ENCODE results near the gene HEPH.
"Not testable (repeated sequence)": the region's sequence is repeated elsewhere in the genome, so short reads cannot be mapped to it uniquely, and the experiment has no call there.

HEPH gene, protein sequence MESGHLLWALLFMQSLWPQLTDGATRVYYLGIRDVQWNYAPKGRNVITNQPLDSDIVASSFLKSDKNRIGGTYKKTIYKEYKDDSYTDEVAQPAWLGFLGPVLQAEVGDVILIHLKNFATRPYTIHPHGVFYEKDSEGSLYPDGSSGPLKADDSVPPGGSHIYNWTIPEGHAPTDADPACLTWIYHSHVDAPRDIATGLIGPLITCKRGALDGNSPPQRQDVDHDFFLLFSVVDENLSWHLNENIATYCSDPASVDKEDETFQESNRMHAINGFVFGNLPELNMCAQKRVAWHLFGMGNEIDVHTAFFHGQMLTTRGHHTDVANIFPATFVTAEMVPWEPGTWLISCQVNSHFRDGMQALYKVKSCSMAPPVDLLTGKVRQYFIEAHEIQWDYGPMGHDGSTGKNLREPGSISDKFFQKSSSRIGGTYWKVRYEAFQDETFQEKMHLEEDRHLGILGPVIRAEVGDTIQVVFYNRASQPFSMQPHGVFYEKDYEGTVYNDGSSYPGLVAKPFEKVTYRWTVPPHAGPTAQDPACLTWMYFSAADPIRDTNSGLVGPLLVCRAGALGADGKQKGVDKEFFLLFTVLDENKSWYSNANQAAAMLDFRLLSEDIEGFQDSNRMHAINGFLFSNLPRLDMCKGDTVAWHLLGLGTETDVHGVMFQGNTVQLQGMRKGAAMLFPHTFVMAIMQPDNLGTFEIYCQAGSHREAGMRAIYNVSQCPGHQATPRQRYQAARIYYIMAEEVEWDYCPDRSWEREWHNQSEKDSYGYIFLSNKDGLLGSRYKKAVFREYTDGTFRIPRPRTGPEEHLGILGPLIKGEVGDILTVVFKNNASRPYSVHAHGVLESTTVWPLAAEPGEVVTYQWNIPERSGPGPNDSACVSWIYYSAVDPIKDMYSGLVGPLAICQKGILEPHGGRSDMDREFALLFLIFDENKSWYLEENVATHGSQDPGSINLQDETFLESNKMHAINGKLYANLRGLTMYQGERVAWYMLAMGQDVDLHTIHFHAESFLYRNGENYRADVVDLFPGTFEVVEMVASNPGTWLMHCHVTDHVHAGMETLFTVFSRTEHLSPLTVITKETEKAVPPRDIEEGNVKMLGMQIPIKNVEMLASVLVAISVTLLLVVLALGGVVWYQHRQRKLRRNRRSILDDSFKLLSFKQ

DNA sequence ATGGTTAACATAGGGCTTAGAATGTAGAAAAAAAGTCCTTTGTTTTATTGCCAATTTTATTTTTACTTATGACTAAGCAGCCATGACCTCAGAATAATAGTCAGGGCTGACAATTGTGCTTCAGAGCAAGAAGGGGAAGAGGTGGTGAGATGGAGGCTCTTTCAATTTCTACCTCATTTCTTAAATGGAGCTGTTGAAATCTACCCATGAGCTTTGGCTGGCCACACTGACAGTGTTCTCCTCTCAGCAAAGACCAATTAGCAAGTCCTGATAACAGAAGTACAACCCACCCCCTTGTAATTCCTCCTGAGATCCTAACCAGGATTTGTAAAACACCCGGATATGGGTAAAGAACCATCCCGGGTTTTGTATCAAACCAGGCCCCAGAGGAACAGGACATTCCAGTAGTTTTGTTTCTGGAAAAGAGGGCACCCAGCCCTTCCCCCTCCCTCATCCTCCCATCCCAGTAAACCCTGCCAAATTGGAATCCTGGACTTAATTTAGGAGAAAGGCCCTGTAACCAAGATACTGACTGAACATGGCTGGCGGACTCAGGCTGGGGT, at the start of gene HEPH:
Gene HEPH (plus strand): TSS at position 399 of the 563 bp plus-strand sequence. CDS start 6,324 bp downstream, outside the sequence.
- no peak for FAIRE-seq

DNA sequence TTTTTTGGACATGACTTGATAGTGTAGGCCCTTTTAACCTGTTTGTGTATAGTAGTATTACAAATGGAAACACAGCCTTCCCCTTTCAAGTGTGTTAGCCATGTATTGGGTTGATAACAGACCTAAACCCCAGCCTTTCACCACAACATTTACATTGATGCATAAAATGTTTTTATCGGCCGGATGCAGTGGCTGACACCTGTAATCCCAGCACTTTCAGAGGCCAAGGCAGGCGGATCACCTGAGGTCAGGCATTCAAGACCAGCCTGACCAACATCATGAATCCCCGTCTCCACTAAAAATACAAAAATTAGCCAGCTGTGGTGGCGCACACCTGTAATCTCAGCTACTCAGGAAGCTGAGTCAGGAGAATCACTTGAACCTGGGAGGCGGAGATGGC, 45.3 kb upstream of the HEPH start:
- not testable (repeated sequence) for FAIRE-seq

DNA sequence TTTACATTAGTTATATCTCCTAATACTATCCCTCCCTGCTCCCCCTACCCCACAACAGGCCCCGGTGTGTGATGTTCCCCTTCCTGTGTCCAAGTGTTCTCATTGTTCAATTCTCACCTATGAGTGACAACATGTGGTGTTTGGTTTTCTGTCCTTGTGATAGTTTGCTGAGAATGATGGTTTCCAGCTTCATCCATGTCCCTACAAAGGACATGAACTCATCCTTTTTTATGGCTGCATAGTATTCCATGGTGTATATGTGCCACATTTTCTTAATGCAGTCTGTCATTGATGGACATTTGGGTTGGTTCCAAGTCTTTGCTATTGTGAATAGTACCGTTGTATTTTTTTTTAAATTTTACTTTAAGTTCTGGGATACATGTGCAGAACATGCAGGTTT, 42.7 kb upstream of the HEPH start:
- FAIRE-seq = not testable (repeated sequence)

DNA sequence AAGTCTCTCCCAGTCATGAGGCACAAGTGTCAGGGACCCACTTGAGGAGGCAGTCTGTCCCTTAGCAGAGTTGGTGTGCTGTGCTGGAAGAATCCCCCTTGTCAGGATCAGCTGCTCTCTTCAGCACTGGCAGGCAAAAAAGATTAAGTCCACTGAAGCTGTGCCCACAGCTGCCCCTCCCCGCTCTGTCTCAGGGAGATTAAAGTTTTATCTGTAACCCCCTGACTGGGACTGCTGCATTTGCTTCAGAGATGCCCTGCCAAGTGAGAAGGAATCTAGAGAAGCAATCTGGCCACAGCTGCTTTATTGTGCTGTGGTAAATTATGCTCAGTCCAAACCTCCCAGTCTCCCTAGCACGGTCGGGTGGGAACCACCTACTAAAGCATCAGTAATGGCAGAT, 37.4 kb upstream of the HEPH start:
- FAIRE-seq = no peak

DNA sequence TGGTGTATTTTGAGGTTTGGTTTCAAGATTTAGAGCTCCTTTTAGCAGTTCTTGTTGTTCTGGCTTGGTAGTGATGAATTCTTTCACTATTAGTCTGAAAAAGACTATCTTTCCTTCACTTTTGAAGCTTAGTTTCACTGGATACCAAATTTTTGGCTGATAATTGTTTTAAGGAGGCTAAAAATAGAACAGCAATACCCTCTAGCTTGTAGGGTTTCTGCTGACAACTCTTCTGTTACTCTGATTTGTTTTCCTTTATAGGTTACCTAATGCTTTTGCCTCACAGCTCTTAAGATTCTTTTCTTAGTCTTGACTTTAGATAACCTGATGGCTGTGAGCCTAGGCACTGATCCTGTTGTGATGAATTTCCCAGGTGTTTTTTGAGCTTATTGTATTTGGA, 33.6 kb upstream of the HEPH start:
- no peak for FAIRE-seq

DNA sequence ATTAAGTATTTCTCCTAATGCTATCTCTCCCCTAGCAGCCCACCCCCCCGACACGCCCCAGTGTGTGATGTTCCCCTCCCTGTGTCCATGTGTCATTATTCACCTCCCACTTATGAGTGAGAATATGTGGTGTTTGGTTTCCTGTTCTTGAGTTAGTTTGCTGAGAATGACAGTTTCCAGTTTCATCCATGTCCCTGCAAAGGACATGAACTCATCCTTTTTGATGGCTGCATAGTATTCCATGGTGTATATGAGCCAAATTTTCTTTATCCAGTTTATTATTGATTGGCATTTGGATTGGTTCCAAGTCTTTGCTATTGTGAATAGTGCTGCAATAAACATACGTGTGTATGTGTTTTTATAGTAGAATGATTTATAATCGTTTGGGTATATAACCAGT, 28.8 kb upstream of the HEPH start:
- not testable (repeated sequence) for FAIRE-seq

DNA sequence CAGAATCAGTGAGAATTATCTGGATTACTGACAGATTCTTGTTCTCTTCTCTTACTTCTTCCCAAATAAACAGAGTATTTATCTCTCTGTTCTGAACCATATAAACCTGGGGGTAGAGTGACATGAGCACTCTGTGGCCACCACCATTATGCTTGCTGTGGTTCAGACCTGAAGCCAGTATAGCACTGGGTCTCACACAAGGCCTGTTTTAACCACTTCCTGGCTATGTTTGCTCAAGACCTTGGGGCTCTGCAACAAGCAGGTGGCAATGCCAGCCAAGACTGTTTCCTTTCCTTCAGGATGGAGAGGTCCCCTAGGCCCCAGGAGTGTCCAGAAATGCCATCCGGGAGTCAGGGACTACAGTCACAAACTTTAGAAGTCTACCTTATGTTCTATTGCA, 21.7 kb upstream of the HEPH start:
- FAIRE-seq = no peak

DNA sequence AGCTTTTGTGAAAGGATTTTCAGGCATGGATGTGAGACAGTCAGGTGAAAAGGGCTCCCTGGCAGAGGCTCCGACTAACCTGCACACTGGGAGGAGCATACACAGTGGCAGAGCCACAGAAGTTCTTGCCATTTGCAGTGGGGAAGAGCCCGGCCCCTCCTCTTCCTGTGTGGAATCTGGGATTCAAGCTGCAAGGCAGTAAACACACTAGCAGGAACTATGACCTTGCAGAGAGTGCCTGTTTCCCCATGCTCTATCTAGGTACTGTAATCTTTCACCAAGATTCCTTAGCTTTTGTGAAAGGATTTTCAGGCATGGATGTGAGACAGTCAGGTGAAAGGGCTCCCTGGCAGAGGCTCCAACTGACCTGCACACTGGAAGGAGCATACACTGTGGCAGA, 19.8 kb upstream of the HEPH start:
- FAIRE-seq = no peak

DNA sequence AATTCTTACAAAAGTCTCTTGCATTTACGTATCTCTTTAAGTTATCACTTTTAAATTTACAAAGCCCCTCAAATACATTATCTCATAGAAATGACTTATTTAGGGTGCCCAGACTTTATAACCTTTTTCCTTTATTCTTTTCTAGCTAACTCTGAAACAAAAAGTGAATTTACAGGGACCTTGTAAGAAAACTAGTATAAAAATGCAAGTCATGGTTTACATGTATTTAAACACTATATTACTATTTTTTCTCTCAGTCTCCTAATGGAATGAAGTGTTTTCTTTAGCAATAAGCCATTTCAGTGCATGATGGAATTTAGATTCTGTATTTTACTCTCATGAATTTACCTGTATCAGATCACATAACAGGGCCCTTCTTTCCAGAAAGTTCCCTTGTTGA, 14.5 kb upstream of the HEPH start:
- no peak for FAIRE-seq

DNA sequence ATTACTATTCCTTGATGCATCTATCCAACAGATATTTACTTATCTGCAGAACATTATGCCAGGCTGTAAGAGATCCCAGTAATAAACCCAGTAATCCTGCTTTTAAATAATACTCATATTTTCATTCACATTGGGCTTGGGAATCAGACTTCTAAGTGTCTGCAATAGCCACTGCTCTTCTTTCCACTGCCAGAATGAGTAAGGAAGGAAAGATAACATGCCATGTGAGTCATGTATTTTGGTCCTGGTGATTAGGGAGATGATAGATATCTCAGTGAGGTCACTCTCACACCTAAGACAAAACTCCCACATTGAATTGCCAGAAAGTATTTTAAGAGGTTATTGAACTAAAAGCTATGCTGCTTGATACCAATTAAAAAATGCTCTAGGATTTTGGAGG, 13.9 kb upstream of the HEPH start:
- FAIRE-seq = no peak

DNA sequence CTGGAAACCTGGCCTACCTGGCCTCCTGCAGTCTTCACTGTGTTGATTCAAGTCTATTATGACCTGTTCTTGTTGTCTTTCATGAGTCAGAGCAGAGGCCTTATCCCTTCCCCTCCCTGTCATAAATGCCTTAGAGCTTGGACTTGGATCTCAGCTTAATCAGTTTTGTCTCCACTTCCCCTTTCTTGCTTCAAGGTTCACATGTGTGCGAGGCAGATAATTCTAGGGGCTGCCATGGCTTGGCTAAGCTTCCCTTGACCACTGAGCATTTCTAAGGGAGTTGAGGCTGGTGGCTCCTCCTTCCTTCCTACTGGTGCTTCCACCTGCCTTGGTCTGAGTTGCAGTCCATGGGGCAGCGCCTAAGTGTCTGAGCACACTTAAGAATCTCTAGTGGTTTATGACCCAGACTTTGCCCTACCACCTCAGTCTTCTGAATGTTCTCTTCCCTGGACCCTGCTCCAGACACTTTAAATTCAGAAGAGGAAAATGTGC, 1.7 kb upstream of the HEPH start:
- no peak for FAIRE-seq

DNA sequence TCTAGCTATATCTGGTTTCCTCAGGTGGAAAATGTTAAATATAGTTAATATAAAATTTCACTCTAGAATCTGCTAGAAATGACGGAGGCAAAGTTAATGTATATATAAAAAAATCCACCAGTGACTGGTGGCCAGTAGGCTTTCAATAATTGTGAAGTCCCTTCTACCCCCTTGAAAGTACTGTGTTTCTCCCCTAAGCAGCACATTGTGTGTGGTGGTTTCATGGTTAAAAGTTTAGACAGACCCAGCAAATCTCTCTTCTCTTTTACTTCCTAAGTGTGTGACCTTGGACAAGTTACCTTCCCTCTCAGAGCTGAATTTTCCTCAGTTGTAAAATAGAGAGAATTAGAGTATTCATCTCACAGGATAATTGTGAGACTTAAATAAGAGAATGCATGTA, 600 bp upstream of the HEPH start:
- no peak for FAIRE-seq

DNA sequence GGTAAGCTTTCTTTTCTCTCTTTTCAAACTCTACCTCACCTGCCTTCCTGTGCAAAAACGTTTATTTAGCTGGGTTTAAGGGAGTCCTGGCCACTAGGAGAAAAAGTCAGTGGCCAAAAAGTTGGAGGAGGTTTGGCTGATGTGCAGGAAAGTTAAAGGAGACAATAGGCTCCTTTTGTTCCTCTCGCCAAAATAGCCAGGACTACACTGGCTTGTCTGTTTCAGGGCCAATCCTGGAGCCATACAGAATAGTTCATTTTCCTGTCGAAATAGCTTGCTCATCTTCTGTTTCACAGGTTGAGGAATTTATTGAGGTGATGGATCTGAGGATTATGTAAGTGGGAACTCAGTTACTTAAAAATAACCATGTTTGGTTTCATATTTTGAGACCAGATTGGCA, 423 bp downstream of the HEPH start:
- no peak for FAIRE-seq

DNA sequence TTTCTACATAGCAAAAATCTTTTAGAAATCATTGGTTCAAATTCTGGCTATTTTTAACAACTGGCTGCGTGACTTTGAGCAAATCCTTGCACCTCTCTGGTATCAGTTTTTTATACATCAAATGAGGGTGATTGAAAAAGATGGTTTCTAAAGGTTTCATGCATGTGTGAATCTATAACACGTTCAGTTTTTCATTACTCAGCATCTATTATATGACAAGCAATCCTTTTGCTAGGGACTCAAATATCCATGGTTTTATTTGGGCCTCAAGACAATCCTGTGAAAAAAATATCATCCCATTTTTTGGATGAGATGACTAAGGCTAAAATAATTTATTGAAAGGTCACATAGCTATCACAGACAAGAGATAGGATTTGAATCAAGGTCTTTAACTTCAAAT, 884 bp downstream of the HEPH start:
- FAIRE-seq = no peak

DNA sequence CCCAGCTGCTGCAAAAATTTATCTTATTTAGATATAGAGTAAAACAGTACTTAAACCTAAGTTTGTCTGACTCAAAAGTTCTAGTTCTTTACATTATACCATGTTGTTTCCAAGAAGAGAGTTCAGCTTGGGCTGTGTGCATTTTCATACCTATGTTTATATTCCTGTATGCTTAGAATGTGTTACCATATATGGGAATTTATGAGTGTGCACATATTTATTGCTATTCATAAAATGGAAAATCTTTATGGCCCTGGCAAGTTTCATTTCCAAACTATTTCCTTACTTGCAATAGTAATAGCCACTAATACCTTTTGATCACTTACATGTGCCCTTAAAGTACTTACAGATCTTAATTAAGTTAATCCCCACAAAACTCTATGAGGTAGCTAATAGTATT, 2.6 kb downstream of the HEPH start:
- FAIRE-seq = no peak

DNA sequence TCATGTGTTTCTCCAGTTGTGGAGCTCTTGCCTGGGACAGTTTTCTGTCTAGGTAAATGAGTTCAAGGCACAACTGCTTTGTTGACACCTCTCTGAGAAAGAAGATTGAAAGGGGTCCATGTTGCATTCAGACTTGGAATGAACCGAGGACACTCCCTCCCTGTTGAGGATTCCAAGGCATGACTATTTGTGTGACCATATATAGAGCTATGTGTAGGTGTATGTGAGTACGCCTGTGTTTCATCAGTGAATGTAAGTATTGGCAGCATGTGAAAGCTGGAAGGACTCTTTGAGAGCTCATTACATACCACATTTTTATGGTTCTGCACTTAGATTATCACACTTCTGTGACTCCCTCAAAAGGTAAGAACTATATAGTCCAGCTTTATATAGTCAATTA, 3.4 kb downstream of the HEPH start:
- no peak for FAIRE-seq

DNA sequence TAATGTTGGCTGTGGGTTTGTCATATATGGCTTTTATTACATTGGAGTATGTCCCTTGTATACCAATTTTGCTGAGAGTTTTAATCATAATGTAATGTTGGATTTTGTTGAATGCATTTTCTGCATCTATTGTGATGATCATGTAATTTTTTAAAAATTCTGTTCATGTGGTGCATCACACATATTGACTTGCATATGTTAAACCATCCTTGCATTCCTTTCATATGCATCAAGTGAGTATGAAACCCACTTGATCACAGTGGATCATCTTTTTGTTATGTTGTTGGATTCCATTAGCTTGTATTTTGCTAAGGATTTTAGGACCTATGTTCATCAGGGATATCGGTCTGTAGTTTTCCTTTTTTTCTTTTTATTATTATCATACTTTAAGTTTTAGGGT, 12.1 kb downstream of the HEPH start:
- no peak for FAIRE-seq

DNA sequence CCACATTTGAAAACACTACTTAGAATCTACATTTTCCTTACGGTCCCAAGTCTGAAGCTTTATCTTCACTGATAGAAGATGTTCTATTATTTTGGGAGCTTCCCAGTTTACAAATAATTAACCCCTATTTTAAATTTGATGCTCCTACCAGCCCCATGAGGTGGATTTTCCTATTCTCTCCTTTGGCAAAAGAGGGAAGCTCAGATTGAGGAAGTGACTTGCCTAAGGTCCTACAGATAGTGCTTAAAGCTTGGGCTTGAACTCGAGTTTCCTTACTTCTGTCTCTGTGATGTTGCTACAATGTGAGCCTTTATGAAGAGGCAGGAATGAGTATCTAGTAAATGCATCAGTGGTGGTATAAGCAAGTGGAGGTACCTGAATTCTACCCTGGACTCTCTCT, 27.5 kb downstream of the HEPH start:
- no peak for FAIRE-seq

DNA sequence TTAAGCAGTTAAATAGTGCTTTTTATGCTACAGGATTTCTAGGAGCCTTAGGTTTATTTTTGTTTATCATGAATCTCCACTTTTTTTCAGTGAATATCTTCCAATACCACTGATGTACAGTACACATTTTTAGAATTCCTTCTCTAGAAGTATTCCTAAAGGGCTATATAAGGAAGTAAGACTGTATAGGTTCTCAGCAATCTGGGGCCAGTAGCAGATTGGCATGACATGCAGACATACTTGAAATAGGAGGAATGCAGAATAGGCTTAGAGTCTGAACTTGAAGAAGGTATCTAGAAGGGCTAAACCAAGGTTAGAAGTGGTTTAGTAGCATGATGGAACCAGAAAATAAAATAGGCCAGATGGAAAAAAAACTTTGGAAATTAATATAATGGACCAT, 29.8 kb downstream of the HEPH start:
- no peak for FAIRE-seq

DNA sequence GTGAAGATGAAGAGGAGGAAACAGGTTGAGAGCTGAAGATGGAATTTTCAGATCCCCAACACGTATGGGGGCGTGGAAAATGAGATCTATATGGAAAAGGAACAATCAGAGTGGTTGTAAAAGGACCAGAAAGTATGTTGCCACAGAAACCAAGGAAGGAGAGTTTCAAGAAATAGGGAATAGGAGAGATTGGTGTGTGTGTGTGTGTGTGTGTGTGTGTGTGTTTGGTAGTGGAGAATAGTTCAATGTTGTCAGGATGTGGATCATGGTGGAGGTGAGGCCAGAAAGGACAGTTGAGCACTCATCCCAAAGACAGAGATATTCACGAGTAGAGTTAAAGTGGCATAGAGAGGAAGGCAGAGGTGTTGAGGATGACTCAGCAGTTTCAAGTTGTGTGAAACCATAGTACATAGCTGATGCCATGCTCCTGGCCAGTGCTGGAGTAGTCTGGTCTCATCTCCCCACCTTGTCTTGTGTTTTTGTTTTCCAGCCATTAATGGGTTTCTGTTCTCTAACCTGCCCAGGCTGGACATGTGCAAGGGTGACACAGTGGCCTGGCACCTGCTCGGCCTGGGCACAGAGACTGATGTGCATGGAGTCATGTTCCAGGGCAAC, 36.1 kb downstream of the HEPH start:
- FAIRE-seq = no peak

DNA sequence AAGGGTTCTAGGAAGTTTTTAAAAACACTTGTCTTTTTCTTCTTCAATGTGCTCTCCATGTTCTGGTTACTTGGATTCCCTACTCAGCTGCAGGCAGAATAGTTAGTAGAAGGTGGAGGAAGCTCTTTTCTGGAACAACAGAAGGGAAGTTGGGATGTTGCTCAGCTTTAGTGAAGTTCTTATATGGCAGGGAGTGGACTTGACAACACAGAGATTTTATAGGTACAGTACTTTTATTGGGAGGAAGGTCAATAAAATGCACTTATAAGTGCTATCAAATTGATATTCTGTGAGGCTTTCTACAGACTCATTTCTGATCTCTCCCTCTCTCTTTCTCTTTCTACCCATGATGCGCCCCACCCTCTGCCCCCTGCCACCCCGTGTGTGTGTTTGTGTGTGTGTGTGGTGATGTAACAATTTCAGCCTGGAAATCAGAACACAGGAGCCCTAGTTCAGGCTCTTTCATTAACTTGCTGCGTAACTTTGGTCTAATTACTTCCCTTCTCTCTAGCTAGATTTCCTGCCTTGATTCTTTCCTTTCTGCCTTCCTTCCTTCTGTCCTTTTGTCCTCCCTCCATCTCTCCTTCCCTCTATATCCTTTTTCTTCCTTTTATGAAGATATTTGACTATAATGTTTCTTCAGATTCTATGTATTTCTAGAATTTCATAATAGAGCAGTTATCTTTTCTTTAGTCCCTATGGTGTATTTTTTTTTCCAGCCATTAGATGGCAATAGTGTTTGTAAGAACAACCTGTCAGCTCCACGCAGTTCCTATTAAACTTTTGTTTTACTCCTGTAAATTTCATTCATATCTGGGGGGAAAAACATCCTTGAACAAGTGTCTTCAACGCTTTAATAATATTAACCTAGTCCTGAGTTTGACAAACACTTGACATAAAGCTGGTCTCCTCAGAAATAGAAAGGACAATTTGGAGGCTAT, 37.1 kb downstream of the HEPH start:
- no peak for FAIRE-seq

Data from islet of Langerhans (tissue), 1 donor.